K562 (cell line): ENCODE measurements around the gene CEACAM8. TPM values are rescaled to one million over a fixed set of nuclear protein-coding genes. Genes with fewer than 3 reads are reported as not detected.

ENCODE experiments used
- ATF1 ChIP-seq, 2 experiments: fragments of 450-650 bp in 1 of 2; IDR thresholded peaks; 2 replicates each; pipeline ENCODE4 v1.6.1; 2016; ENCODE audit warnings: missing compliant biosample characterization in 1 of 2, missing genetic modification characterization in 1 of 2
- CHCHD3 ChIP-seq: fragments of 250-450 bp; sonication (Bioruptor Pico); IDR thresholded peaks from 2 replicates; pipeline ENCODE4 v2.1.2; 2022; ENCODE audit warnings: mild to moderate bottlenecking
- HNRNPLL ChIP-seq: fragments of 200-400 bp; formaldehyde crosslinking; IDR thresholded peaks from 2 replicates; pipeline ENCODE4 v1.6.1; 2017; ENCODE audit warnings: low read length, low read depth, mild to moderate bottlenecking; ENCODE audit not compliant: poor library complexity, severe bottlenecking
- IRF2 ChIP-seq: sonication (generic); formaldehyde crosslinking; IDR thresholded peaks from 2 replicates; pipeline ENCODE4 v1.8.1; 2022; ENCODE audit warnings: mild to moderate bottlenecking, missing genetic modification reagents
- PHF20 ChIP-seq: fragments of 450-650 bp; IDR thresholded peaks from 2 replicates; pipeline ENCODE4 v1.6.1; 2018; ENCODE audit not compliant: partially characterized antibody
- ZNF24 ChIP-seq: fragments of 450-650 bp; IDR thresholded peaks from 2 replicates; pipeline ENCODE4 v1.6.1; 2016
- ZNF444 ChIP-seq: fragments of 250-450 bp; sonication (Bioruptor Pico); IDR thresholded peaks from 2 replicates; pipeline ENCODE4 v1.4.0; 2020; ENCODE audit warnings: mild to moderate bottlenecking, moderate library complexity
- polyA plus RNA-seq, 8 experiments: library from polyadenylated mRNA; depleted of rRNA in 4 of 8; stranded (reverse) in 5 of 8; unstranded in 3 of 8; fragments of >200 nt; fragmentation: Nextera tagmentation in 2 of 8; fragmentation: Illumina TruSeq in 1 of 8; extraction: Ambion mirVana in 2 of 8; extraction: Trizol in 1 of 8; gene quantifications; 2 replicates each; pipeline versions ENCODE4 v1.2.1 to v1.2.3, GENCODE V29; 2011 to 2014; ENCODE audit warnings: inconsistent platforms in 1 of 8, missing spikeins in 1 of 8
- total RNA-seq, 7 experiments: library from RNA; depleted of rRNA in 6 of 7; stranded (reverse); fragments of >200 nt in 6 of 7; fragmentation: Illumina TruSeq in 2 of 7; extraction: Trizol in 2 of 7; gene quantifications; 2 replicates each; pipeline versions ENCODE4 v1.2.1 to v1.2.3, GENCODE V29; 2011 to 2021; ENCODE audit warnings: low replicate concordance in 1 of 7
- TF ChIP-seq, protein P1 (sequence below): fragments of 250-450 bp; sonication (Bioruptor Pico); IDR thresholded peaks from 2 replicates; pipeline ENCODE4 v1.5.0; 2021; ENCODE audit warnings: mild to moderate bottlenecking, moderate library complexity
- TF ChIP-seq, protein P2 (sequence below), 2 experiments: IDR thresholded peaks; 2 replicates each; pipeline ENCODE4 v1.6.1; 2012; ENCODE audit warnings: improper control_type of control experiment in 2 of 2, low read depth in 2 of 2, low read length in 2 of 2, borderline replicate concordance in 1 of 2

Gene CEACAM8
- total and polyA plus RNA-seq, 9 of the 15 experiments (the other 6 are each of a cell fraction or from before 2014, with no cell fraction given), result not detected

DNA sequence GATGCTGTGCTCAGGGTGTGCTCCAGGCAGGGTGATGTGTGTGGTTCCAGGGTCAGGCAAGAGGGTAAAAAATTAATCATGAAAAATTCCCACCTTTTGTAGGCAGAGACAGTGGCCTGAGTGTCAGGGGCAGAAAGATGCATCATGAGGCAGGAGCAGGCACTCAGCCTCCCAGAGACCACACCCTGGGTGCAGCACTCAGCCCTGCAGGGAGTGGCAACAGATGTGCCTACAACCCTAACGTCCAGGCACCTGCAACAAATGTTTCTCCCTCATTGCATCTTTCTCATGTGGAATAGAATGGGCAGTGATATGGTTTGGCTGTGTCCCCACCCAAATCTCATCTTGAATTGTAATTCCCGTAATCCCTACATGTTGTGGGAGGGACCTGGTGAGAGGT is 46.8 kb downstream of the CEACAM8 start (continued):
- TF ChIP-seq, protein P1, sequence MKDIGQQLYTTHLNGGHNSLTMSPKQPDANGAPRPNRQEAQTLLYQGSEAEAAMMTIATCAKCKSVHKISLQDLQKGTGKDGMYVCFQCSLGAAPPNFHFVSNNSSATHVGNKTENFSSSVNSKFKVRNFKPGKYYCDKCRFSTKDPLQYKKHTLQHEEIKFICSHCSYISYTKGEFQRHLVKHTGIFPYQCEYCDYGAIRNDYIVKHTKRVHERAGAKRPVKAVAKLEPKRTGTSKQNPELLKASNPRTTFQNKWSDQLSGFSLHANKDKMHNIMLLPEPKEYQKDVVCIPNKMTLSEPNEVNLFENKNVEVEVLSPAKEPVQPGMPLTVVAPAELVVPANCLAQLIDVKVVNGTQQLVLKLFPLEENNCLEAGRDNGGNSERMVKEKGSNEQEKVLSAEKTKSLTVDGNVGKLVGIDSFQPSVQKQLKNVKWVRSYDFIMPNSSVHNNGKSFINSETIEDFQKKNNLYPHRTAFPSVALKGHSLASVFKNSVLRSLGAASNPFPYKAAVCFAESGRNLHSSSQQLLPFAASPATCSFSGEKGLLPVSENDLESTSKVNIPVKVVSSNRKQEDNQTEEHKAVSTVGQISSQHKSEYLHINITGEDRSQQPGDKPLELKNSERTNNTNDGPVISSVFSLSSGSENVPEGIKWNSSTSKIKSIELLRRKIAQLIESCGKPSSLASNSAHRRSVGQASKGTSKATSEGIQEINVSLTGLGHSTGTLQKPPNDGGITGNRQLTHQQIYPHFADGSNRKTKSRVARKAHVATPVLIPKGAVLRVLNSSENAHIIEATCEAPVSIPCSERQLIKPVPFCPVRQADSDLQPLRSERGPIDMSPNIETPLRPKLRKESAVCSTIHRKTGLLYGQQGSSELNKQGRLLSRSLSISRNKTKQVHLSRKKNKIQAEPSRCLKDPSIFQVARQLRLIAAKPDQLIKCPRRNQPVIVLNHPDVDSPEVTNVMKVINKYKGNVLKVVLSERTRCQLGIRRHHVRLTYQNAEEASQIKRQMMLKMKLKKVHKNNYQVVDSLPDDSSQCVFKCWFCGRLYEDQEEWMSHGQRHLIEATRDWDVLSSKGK (CRISPR knock-in tag), result no peak
- TF ChIP-seq CHCHD3 (CRISPR knock-in tag), result no peak
- no peak for TF ChIP-seq ATF1 (CRISPR knock-in tag; IDR thresholded peaks at IDR 0.05)
- no peak for TF ChIP-seq ATF1 (tag; IDR thresholded peaks at IDR 0.05)
- TF ChIP-seq, protein P2, sequence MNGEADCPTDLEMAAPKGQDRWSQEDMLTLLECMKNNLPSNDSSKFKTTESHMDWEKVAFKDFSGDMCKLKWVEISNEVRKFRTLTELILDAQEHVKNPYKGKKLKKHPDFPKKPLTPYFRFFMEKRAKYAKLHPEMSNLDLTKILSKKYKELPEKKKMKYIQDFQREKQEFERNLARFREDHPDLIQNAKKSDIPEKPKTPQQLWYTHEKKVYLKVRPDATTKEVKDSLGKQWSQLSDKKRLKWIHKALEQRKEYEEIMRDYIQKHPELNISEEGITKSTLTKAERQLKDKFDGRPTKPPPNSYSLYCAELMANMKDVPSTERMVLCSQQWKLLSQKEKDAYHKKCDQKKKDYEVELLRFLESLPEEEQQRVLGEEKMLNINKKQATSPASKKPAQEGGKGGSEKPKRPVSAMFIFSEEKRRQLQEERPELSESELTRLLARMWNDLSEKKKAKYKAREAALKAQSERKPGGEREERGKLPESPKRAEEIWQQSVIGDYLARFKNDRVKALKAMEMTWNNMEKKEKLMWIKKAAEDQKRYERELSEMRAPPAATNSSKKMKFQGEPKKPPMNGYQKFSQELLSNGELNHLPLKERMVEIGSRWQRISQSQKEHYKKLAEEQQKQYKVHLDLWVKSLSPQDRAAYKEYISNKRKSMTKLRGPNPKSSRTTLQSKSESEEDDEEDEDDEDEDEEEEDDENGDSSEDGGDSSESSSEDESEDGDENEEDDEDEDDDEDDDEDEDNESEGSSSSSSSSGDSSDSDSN (IDR thresholded peaks at IDR 0.05; ENCODE audit: borderline replicate concordance in 1 of 2, low read depth in 2 of 2, low read length in 2 of 2), result no peak
- no peak for TF ChIP-seq HNRNPLL
- no peak for TF ChIP-seq IRF2 (CRISPR knock-in tag)
- TF ChIP-seq ZNF24, result no peak
- TF ChIP-seq ZNF444 (CRISPR knock-in tag), result no peak
- no peak for TF ChIP-seq PHF20
- TF ChIP-seq, all 486 proteins: peak for 0
